Ecto neural progenitor cell (in vitro differentiated cells): ENCODE data around the gene THAP11.

Experiments
- DNase-seq: peaks from one replicate; pipeline ENCODE4 v3.0.0-alpha.2; 2018; ENCODE audit warnings: low spot score

Gene THAP11

GRCh38 chr16:67883872-67884261, 41.7 kb downstream of the THAP11 start:
- peak; percentile 77 for DNase-seq

- peak; percentile 94 for DNase-seq
These were observed 42.6 kb downstream of the THAP11 start, which contains the start of gene NRN1L for GRCh38 chr16:67884684-67885083. Gene NRN1L (plus strand): TSS chr16:67884885. CDS start chr16:67884904, 19 bp downstream.

- no peak for DNase-seq
These were observed 43.4 kb downstream of the THAP11 start for GRCh38 chr16:67885545-67885944.

- DNase-seq, result no peak
These were observed 43.9 kb downstream of the THAP11 start for GRCh38 chr16:67885976-67886375.

- no peak for DNase-seq
These were observed 44.3 kb downstream of the THAP11 start for GRCh38 chr16:67886387-67886786.

GRCh38 chr16:67888331-67888730, 46.2 kb downstream of the THAP11 start:
- no peak for DNase-seq

- DNase-seq, result no peak
These were observed 50.3 kb downstream of the THAP11 start for GRCh38 chr16:67892375-67892774.

- DNase-seq, result peak; percentile 97
These were observed 51.0 kb downstream of the THAP11 start, which contains the start of gene PSKH1 for GRCh38 chr16:67892899-67893742. Gene PSKH1 (plus strand): TSS chr16:67893254. CDS start chr16:67908750, 15,496 bp downstream.
